ENCODE results near the gene ZNF750.

ZNF750 gene

DNA sequence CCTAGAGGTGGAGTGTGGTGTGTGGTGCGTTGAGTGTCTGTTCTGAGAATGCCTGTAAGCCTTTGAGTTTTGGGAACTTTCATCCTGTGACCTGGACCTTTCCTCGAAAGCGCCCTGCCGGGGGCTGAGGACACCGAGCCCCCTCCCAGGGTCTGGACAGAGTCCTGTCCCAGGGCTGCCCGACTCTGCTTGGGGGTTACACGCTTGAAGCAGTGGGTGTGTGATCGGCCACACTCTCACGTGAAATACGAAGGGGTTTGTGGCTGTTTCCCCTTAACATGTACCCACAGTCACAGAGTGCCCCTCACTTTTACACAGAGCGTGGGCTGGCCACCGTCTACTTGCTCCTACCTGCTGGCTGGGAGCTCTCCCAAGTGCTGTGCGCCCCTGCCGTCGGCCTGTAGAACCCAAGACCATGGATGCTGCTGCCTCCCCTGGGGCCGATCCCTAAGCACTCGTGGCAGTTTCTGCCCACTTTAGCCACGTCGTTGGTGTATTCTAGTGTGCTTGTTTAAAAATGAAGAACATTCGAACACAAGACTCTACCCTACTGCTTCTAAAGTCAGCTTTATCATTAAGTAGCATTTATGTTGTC, 6.8 kb downstream of the ZNF750 start:
- no peak for DNase-seq

DNA sequence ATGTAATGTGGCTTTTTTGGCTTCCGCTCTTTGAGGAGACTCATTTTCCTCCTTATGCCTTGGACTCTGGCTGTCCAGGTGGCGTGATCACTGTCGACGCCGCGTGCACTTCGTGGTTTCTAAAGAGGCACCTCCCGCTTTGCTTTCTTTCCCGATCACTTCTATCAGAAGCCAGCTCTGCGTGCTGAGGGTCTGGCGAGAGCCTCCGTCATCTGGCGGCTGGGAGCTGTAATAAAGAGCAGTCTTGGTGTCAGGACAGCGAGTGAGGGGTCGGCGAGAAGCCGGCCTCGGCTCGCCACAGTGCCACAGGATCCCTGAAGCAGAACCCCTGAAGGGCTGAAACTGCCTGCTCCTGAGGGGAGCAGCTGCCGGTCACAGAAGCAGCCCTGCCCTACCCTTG, 7.4 kb downstream of the ZNF750 start:
- no peak for DNase-seq

DNA sequence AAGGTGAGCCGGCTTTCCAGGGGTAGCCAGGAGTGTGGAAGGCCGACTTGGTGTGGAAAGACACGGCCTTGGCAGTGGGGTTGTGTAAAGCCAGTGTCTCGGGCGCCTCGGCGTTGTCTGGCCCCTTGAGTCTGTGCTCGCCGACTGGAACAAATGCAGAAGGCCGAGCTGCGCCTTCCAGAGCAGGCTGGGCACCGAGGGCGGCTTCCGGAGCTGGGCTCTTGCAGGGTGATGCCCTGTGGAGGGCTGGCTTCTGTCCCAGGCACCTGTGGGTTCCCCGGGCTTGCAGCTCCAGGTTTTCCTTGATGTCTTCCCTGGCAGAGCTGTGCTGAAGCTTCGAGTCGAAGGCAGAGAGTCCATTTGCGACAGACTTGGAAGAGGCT, 8.0 kb downstream of the ZNF750 start:
- DNase-seq, result no peak

DNA sequence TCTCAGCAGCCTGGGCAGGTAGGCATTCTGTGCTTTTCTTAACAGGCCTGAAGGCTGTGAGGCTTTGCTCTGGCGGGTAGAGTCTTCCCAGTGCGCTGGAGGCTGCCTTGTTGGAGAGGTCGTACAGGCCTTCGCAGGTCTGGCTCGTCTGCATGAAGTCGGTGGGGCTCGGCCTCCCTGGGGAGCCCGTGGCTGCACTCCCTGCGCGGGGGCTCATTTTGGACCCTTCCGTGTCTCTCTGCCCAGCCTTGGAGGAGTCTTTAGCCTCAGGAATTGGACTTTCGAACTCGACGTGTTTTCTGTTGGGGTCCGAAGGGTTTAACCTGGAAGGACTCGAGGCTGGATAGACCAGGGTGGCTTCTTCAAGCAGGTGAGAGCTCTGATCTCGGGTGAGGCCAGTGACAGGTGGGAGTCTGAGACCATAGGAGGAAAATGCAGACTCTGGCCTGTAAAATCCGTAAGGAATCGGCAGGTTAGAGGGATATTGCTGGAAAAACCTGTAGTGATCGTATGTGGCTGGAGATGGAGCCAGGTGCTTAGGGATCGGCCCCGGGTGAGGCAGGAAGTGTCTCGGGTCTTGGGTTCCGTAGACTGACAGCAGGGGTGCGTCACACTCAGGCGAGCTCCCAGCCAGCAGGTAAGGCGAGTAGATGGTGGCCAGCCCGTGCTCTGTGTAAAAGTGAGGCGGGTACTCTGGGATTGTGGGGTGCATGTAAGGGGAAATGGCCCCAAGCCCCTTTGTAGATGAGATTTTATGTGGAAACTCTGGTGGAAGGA, 8.6 kb downstream of the ZNF750 start:
- DNase-seq, result no peak

DNA sequence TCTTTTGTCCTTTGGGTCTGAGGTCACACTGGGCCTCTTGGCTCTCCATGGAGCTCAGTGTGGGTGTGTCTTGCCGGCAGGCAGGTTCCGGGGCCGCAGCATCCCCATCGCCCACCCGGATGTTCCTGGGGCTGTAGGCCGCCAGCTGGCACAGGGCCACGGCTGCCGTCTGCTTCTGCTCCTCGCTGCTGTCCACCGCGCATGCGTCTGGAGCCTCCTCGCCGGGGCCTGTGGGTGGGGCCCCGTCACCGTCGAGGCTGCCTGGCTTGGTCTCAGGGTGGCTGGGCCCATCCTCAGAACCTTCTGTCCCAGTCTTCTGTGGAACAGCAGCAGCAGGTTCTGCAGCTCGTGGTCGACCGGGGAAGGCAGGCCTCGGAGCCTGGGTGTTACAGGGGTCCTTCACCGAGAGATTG, 9.6 kb downstream of the ZNF750 start:
- no peak for DNase-seq

DNA sequence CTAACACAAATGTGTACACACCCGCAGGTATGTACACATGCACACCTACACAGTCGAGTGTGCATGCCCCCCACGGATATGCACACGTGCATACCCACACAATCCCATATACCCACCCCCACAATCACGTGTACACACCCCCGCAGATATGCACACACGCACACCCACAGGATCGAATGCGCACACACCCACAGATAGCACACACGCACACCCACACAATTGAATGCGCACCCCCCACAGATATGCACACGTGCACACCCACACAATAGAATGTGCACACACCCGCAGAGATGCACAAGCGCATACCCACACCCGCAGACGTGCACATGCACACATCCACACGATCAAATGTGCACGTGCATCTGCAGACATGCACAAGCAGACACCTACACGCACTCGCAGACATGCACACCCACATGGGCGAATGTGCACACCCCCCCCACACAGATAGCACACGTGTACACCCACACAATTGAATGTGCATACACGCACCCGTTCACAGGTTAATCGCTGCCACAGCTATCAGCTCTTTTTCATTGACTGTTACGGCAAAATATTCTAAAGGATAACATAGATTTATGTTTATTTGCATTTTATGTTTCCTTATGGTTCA, 10.8 kb downstream of the ZNF750 start:
- DNase-seq, result no peak

DNA sequence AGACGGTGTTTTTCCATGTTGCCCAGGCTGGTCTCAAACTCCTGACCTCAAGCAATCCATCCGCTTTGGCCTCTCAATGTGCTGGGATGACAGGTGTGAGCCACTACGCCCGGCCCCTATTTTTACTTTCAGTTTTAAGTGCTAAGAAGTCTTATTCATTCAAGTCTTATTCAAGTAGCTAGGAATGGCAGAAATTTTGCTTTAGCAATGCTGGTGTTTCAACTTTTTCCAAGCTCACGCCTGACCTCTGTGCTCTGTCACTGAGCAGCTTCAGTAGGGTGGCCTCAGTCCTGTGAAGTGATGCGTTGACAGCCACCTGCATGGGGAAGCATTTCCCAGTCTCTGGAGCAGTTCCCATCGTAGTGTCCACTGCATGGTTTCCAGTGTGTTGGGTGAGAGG, 12.9 kb downstream of the ZNF750 start:
- DNase-seq, result no peak

DNA sequence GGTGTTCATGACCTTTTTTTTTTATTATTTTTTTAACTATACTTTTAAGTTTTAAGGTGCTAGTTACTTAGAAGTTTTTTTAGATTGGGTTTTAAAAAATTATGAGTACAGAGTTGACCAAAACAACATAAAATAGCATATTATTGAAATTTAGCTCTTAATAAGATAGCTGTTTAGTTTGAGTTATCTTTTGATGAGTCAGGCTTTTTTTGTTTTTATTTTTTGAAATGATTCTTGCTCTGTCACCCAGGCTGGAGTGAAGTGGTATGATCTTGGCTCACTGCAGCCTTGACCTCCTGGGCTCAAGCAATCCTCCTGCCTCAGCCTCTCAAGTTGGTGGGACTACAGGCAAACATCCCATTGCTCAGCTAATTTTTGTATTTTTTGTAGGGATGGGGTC, 13.6 kb downstream of the ZNF750 start:
- no peak for DNase-seq

DNA sequence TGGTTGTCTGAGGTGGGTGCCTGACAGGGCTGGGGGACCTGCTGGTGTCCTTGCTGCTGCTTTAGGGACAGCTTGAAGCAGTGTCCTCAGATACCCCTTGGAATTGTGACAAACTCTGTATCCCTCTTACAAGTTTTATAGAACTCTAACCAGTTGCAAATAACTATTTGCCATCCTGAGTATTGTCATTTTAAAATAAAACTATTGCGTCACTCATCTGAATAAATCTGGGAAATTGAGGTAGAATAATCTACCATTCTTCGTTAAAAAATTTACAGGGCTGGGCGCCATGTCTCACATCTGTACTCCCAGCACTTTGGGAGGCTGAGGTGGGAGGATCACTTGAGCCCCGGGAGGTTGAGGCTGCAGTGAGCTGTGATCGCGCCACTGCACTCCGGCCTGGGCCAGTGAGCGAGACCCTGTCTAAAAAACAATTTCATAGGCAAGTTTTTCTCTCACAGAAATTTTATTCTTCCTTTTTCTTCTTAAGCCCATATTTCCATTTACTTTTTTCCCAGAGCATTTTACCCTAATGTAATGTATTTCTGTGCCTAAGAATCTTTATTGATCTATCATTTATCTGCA, 14.2 kb downstream of the ZNF750 start:
- no peak for DNase-seq

DNA sequence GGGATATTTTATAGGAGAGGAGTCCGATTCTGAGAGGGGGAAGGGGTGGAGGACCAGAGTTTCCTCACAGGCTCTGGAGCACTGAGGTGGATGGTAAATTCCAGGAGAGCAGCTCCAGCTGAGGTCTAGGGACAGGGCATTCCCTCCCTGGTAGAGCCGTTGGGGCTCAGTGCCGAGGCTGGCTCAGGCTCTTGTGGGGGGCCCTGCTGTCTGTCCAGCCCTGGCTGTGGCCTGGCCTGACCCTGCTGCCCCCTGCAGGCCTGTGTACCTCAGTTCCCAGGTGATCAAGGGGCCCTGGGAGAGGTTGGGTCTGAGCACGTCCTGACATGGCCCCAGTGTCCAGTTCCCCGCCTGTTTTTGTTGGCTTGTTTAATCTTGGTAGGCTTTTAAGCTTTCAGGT, 16.8 kb downstream of the ZNF750 start:
- no peak for DNase-seq

DNA sequence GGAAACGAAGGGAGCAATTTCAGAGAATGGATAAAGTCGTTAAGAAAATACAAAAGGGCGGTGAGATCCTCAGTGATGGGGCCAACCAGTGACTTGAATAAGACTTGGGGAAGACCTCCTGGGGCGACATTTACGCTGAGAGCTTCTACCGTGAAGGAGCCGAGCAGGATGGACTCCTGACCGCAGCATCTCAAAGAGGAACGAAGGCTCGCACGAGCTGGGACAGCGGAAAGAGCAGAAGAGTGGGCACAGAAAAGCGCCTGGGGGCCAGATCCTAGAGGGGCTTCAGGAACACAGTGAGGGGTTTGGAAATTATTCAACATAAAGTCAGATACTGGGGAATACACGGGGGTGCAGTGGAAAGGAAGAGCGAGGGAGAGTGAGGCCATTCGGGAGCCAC, 17.5 kb downstream of the ZNF750 start:
- DNase-seq, result no peak

DNA sequence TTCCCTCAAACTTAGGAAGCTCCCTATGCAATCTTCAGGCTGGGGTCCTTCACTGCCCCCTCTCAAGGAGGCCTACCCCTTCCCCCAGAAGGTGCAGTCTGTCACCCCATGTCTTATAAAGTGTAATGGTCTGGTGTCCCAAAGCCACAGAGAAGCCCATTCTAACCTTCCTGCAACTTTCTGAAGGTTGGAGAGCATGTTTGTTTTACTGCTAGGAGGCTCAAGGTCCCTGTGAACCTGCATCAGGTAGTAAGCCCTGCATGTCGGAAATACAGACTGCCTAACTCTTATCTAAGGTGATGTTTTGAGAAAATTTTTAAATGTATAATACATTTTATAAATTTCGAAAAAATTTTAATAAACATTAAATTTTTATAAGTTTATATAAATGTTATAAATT, 18.3 kb downstream of the ZNF750 start:
- no peak for DNase-seq

DNA sequence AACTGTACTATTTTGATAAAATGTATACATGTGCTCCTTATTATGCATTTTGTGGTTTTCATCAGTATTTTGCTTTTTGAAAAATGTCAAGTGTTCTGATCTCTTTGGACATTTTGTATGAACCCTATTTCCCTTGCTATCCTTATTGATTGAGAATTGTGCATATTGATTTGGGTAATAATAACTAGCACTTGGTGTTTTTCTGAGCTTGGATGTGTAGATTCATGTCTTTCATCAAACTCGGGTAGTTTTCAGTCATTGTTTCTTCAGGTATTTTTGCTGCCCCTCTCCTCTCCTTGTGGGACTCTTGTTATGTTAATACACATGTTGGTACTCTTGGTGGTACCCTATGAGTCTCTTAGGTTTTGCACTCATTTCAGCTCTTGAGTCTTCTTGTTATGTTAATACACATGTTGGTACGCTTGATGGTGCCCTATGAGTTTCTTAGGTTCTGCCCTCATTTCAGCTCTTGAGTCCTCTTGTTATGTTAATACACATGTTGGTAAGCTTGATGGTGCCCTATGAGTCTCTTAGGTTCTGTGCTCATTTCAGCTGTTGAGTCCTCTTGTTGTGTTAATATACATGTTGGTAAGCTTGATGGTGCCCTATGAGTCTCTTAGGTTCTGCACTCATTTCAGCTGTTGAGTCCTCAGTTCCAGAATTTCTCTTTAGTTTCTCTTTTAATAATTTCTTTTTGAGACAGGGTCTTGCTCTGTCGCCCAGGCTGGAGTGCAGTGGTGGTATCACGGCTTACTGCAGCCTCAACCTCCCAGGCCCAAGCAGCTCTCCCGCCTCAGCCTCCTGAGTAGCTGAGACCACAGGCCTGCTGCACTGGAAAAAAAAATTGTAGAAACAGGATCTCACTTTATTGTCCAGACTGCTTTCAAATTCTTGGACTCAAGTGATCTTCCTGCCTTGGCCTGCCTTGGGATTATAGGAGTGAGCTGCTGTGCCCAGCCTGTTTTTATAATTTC, 19.3 kb downstream of the ZNF750 start:
- no peak for DNase-seq

DNA sequence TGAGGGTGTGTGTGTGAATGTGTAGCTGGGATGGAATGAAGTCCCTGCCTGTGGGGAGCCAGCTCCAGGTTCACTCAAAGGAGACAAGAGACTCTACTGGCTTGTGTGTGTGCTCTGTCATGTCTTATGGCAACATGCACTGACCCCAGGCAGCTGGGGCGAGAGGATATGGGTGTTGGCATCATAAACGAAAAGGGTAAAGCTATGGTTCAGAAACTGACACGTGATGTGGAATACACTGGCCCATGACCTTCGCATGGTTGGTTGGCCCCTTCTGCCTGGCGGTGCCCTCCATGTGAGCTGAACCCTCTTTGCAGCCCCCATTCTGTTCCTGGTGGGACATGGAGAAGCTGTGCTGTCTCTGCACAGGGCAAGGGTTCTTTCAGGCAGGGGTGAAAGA, 21.9 kb downstream of the ZNF750 start:
- DNase-seq, result no peak

DNA sequence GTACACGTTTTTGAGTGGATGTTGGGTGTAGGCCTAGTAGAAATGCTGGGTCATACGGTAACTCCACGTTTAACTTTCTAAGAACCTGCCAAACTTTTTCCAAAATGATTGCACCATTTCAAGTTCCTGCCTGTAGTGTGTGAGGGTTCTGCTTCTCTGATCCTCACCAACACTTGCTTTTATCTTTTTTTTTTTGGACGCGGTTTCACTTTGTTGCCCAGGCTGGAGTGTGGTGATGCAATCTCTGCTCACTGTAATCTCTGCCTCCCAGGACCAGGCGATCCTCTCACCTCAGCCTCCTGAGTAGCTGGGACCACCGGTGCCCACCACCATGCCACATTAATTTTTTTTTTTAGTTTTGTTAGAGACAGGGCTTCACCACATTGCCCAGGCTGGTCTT, 23.5 kb downstream of the ZNF750 start:
- no peak for DNase-seq

DNA sequence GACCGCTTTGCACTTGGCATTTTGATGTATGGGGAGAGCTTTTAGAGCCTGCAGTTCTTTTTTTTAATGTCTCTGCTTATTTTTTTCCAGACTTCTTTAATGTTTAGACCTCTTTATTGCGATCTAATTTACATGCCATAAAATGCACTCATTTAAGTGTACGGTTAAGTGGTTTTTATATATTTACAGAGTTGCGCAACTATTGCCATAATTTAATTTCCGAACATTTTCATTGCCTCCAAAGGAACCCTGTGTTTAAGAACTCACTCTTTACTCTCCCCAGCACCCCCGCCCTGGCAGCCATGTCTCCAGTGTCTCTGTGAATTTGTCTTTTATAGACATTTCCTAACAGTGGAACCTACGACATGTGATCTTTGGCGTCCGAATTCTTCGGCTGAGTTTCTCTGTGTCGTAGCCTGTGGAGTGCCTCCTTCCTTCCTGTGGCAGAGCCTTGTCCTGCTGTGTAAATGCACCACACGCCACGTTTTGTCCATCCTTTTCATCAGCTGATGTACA, 24.0 kb downstream of the ZNF750 start:
- DNase-seq, result no peak

DNA sequence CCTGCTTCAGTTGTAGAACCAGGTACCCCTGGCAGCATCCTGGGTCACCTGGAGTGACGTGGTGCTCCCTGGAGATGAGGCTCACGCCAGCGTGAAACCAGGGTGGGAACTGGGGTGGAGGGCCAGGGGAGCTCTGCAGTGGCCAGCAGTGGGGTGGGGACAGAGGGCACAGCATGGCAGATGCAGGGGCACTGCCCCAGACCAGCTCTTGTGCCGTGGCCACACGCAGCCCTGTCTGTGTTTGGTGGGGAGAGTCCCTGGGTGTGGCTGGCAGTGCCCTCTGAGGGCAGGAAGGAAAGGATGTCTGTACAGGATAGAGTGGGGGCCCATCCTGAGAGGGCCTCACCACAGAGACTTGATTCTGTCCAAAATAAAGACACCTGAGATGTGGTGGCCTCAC, 24.5 kb downstream of the ZNF750 start:
- DNase-seq, result no peak

DNA sequence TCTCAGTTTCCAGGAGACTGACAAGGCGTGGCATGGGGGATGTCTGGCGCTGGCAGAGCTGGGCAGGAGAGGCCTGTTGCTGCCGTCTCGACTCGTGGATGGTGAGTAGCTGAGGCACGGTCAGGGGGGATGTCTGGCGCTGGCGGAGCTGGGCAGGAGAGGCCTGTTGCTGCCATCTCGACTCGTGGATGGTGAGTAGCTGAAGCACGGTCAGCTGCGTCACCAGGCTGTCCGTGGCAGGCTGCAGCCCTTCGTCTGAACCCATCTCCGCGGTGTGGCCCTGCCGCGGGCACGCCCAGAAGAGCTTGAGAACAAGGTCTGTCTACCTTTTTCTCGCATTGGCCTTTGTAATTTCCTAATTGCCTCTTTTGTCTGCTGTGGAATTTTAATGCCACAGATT, 25.0 kb downstream of the ZNF750 start:
- DNase-seq, result no peak

DNA sequence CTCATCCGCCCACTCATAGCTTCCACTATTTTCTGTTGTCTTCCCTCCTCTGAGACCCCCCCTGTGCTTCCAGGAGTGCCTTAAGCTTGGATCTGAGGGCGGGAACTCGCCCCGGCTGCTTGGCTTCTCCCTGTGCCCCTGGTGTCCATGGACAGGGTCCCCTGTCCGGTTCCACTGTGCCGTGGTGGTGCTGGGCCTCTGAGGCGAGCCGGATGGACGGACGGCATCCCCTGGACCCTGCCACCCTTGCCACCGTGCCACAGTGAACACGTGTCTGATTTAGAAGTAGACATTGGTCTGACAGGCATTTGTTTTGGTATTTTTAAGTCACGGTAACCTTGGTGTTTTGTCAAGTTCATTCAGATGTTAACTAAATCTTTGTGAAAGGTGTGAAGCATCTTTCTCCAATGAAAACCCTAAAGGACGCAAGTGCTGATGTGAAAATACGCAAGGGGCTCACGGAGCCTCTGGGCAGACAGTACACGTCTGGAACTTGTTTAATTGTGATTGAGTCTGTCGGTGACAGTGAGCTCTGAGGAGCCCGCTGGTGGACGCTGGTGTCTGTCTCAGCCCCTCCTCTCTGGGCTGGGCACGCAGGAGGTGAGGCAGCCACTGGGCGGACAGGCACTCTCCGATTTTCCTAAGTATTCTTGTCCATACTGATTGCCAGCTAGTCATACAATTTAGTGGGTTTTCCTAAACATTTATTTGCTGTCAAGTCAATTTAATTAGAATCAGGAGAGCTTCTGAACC, 26.3 kb downstream of the ZNF750 start:
- no peak for DNase-seq

DNA sequence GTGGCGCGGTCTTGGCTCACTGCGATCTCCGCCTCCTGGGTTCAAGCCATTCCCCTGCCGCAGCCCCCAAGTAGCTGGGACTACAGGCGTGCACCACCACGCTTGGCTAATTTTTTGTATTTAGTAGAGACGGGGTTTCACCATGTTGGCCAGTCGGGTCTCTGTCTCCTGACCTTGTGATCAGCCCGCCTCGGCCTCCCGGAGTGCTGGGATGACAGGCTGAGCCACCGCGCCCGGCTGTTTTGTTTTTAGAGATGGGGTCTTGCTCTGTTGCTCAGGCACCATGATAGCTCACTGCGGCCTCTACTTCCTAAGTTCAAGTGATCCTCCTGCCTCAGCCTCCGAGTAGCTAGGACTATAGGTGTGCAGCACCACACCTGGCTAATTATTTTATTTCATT, 27.2 kb downstream of the ZNF750 start:
- no peak for DNase-seq

DNA sequence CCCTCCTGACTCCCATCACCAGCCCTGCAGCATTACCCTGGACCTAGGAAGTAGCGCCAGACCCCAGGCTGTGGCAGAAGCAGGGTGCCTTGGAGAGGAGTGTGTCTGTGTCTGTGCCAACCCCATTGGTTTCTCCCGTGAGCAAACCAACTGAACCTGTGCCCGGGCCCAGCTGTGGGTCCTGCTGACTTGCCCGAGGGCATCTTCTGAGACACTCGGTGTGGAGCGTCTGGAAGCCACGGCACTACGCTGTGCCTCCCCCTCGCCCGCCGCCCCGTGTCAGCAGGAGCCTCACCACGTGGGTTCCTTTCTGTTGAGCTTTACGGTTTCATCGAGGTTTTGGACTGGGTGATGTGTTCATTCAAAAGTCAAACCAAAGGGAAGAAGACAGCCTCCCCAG, 27.8 kb downstream of the ZNF750 start:
- DNase-seq, result no peak
